Liver (tissue), 9 donors: ENCODE data around the gene JAKMIP1. TPM values are rescaled to one million over a fixed set of nuclear protein-coding genes. Genes with fewer than 3 reads are reported as not detected.

Experiments
- DNase-seq: peaks from one replicate; pipeline ENCODE4 v3.0.0-alpha.2; 2017; ENCODE audit warnings: low spot score
- H3K27ac ChIP-seq, 2 donors: one replicate each; pipeline ENCODE4 v1.7.0; 2013; ENCODE audit warnings: inconsistent platforms in 2 of 2, low read length in 2 of 2, control low read depth in 1 of 2, low read depth in 1 of 2, mild to moderate bottlenecking in 1 of 2
- H3K27me3 ChIP-seq, 4 donors: one replicate each; pipeline versions ENCODE4 v1.6.1 to v1.7.0; 2013; ENCODE audit warnings: low read length in 3 of 4, inconsistent platforms in 1 of 4, mild to moderate bottlenecking in 1 of 4, moderate library complexity in 1 of 4; ENCODE audit not compliant: control insufficient read depth in 4 of 4, insufficient read depth in 4 of 4
- H3K36me3 ChIP-seq, 4 donors: one replicate each; pipeline versions ENCODE4 v1.6.1 to v1.7.0; 2013; ENCODE audit warnings: low read length in 3 of 4, mild to moderate bottlenecking in 3 of 4, low read depth in 1 of 4, moderate library complexity in 1 of 4; ENCODE audit not compliant: control insufficient read depth in 4 of 4, insufficient read depth in 3 of 4
- H3K4me1 ChIP-seq, 4 donors: one replicate each; pipeline versions ENCODE4 v1.6.1 to v1.7.0; 2013; ENCODE audit warnings: low read length in 3 of 4, mild to moderate bottlenecking in 3 of 4, moderate library complexity in 1 of 4; ENCODE audit not compliant: control insufficient read depth in 4 of 4, insufficient read depth in 4 of 4
- H3K4me3 ChIP-seq, 3 donors: one replicate each; pipeline versions ENCODE4 v1.6.1 to v1.7.0; 2013; ENCODE audit warnings: low read length in 3 of 3, control low read depth in 1 of 3, low read depth in 1 of 3, mild to moderate bottlenecking in 1 of 3
- H3K9ac ChIP-seq, 2 donors: one replicate each; pipeline ENCODE4 v1.7.0; 2013; ENCODE audit warnings: low read length in 2 of 2, mild to moderate bottlenecking in 2 of 2, moderate library complexity in 2 of 2, control low read depth in 1 of 2, low read depth in 1 of 2
- H3K9me3 ChIP-seq, 4 donors: one replicate each; pipeline versions ENCODE4 v1.6.1 to v1.7.0; 2013; ENCODE audit warnings: low read length in 3 of 4; ENCODE audit not compliant: control insufficient read depth in 4 of 4
- EGR1 ChIP-seq, 2 donors: IDR thresholded peaks; 2 replicates each; pipeline ENCODE4 v1.6.1; 2016 to 2018; ENCODE audit warnings: antibody characterized with exemption in 2 of 2, low read depth in 2 of 2
- FOXA1 ChIP-seq: IDR thresholded peaks from 2 replicates; pipeline ENCODE4 v1.6.1; 2016; ENCODE audit warnings: antibody characterized with exemption
- FOXA2 ChIP-seq: IDR thresholded peaks from 2 replicates; pipeline ENCODE4 v1.6.1; 2016; ENCODE audit warnings: antibody characterized with exemption
- GABPA ChIP-seq, 2 donors: IDR thresholded peaks in 1 of 2; conservative IDR thresholded peaks in 1 of 2; 2 replicates each; pipeline ENCODE4 v1.6.1; 2016; ENCODE audit warnings: antibody characterized with exemption in 2 of 2, mild to moderate bottlenecking in 1 of 2, moderate library complexity in 1 of 2
- HNF4A ChIP-seq, 2 donors: conservative IDR thresholded peaks; 2 replicates each; pipeline ENCODE4 v1.6.1; 2016; ENCODE audit warnings: antibody characterized with exemption in 2 of 2, mild to moderate bottlenecking in 2 of 2
- JUND ChIP-seq, 2 donors: IDR thresholded peaks; 2 replicates each; pipeline ENCODE4 v1.6.1; 2016; ENCODE audit warnings: antibody characterized with exemption in 2 of 2
- NR2F2 ChIP-seq: IDR thresholded peaks from 2 replicates; pipeline ENCODE4 v1.6.1; 2016; ENCODE audit warnings: antibody characterized with exemption
- RAD21 ChIP-seq, 2 donors: IDR thresholded peaks; 2 replicates each; pipeline ENCODE4 v1.6.1; 2016; ENCODE audit warnings: antibody characterized with exemption in 2 of 2, mild to moderate bottlenecking in 2 of 2
- RXRA ChIP-seq, 2 donors: IDR thresholded peaks; 2 replicates each; pipeline ENCODE4 v1.6.1; 2017 to 2018; ENCODE audit warnings: antibody characterized with exemption in 2 of 2, mild to moderate bottlenecking in 1 of 2
- SP1 ChIP-seq: IDR thresholded peaks from 2 replicates; pipeline ENCODE4 v1.6.1; 2018; ENCODE audit warnings: antibody characterized with exemption, mild to moderate bottlenecking
- WGBS: extraction: QIAGEN DNeasy Blood & Tissue Kit; methylation state at CpG from one replicate; pipeline ENCODE4 v1.1.7; 2013; 5-methylcytosine and 5-hydroxymethylcytosine counted together
- polyA plus RNA-seq, 2 donors: library from polyadenylated mRNA; stranded (reverse) in 1 of 2; unstranded in 1 of 2; fragments of 200-250 nt in 1 of 2; fragments of >200 nt in 1 of 2; fragmentation: Nextera tagmentation in 1 of 2; extraction: Ambion mirVana in 1 of 2; gene quantifications; one replicate each; pipeline versions ENCODE4 v1.2.1 to v1.2.3, GENCODE V29; 2013 to 2015
- total RNA-seq, 2 donors: library from RNA; depleted of rRNA; stranded (reverse); fragments of >200 nt; gene quantifications; one replicate each; pipeline ENCODE4 v1.2.3, GENCODE V29; 2014
- TF ChIP-seq, protein P1 (sequence below): IDR thresholded peaks from 2 replicates; pipeline ENCODE4 v1.6.1; 2016; ENCODE audit warnings: antibody characterized with exemption
- TF ChIP-seq, protein P2 (sequence below): fragments of 150-350 bp; IDR thresholded peaks from 2 replicates; pipeline ENCODE4 v1.5.1; 2017; ENCODE audit warnings: improper control_type of control experiment, low read depth, low read length; ENCODE audit not compliant: missing input control
- TF ChIP-seq, protein P3 (sequence below): IDR thresholded peaks from 2 replicates; pipeline ENCODE4 v1.6.1; 2016; ENCODE audit warnings: antibody characterized with exemption
- TF ChIP-seq, protein P4 (sequence below): IDR thresholded peaks from 2 replicates; pipeline ENCODE4 v1.6.1; 2016; ENCODE audit warnings: antibody characterized with exemption
- donor health status: healthy.
- donor health status: healthy.
- donor health status: healthy.
- donor health status: healthy.
- donor health status: healthy.

JAKMIP1 gene
- total and polyA plus RNA-seq, 4 donors, result 0.08 to 0.50 TPM; not detected in 2

DNA sequence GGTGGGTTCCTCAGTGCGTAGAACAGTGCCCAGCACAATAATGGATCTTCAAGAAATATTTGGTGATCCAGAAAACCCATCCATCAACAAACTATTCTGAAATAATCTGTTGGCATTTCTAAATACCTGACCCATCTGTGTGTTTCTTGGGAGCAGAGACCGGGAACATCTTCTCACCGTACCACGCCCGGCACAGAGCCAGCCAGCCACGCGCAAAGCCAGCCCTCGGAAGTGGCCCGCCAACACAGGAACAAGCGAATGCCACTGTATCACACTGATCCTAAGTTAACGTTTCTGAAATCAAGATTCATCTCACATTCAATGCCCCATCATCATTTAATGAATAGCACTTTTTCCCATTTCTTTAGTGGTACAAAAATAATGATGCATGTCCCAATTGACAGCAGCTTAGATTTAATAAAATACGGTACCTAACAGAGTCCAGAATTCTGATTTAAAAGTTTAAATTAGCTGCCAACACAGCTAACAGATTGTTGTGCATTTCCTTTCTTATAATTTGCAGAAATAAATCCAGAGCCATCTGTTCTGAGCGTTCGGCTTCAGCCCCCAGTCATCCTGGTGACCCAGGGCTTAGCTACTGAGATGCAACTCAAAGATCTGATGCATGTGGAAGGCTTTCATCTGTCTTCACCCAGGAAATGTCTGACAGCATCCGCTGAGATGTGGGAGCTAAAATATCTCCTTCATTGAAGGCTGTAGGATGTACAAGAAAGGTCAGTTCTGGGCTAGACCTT is 44.2 kb downstream of the JAKMIP1 start:
- H3K4me1 ChIP-seq, result no peaks in the 10 kb centered on the region
- H3K27ac ChIP-seq, result no peak overlapping the region
- no peak overlapping the region for H3K9ac ChIP-seq
- H3K4me3 ChIP-seq, result no peak overlapping the region
- H3K27me3 ChIP-seq, result peaks cover 0 to 2% (median 0%) of the 10 kb centered on the region in 4 donors
- no peaks in the 10 kb centered on the region for H3K9me3 ChIP-seq
- H3K36me3 ChIP-seq, result no peaks in the 10 kb centered on the region
- DNase-seq, result no peak
- 89% methylated on average over 15 of the region's 15 CpGs for WGBS
- TF ChIP-seq SP1, result no peak
- TF ChIP-seq NR2F2, result no peak
- TF ChIP-seq RAD21 (IDR thresholded peaks at IDR 0.05), result no peak
- TF ChIP-seq, protein P1, sequence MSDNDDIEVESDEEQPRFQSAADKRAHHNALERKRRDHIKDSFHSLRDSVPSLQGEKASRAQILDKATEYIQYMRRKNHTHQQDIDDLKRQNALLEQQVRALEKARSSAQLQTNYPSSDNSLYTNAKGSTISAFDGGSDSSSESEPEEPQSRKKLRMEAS, result no peak
- TF ChIP-seq FOXA2, result no peak
- no peak for TF ChIP-seq JUND (IDR thresholded peaks at IDR 0.05)

DNA sequence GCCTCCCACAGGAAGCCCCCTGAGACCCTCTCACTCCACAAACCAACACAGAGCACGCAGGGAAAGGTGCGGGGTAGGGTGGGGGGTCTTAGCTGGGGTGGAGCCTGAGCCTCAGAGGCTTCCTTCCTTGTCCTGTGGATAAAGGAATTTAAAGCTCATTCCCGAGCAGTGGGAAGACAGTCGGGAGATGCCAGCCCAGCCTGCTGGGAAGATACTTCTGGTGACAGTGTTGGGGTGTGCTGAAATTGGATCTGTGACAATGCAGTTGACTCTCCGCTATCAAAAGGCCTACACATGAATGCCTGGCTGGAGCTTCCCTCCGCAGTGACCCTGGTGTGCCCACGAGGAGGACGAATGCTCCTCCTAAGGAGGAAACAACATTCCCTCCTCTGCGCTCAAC is 45.5 kb downstream of the JAKMIP1 start:
- Histone ChIP-seq H3K27ac (no peak overlapping the region), H3K9ac (no peak overlapping the region), H3K9me3 (no peaks in the 10 kb centered on the region), H3K4me1 (no peaks in the 10 kb centered on the region), H3K4me3 (no peak overlapping the region), H3K36me3 (no peaks in the 10 kb centered on the region), H3K27me3 (peaks cover 0 to 2% (median 0%) of the 10 kb centered on the region in 4 donors)
- no peak for DNase-seq
- TF ChIP-seq GABPA (IDR thresholded peaks at IDR 0.05 in 1 of 2, conservative IDR thresholded peaks at IDR 0.05 in 1 of 2) (no peak), FOXA2 (no peak), FOXA1 (no peak), JUND (IDR thresholded peaks at IDR 0.05) (no peak), RAD21 (IDR thresholded peaks at IDR 0.05) (no peak), HNF4A (conservative IDR thresholded peaks at IDR 0.05) (no peak), SP1 (no peak), EGR1 (IDR thresholded peaks at IDR 0.05; ENCODE audit: low read depth in 2 of 2) (no peak), NR2F2 (no peak), RXRA (IDR thresholded peaks at IDR 0.05) (no peak)
- TF ChIP-seq, protein P2, sequence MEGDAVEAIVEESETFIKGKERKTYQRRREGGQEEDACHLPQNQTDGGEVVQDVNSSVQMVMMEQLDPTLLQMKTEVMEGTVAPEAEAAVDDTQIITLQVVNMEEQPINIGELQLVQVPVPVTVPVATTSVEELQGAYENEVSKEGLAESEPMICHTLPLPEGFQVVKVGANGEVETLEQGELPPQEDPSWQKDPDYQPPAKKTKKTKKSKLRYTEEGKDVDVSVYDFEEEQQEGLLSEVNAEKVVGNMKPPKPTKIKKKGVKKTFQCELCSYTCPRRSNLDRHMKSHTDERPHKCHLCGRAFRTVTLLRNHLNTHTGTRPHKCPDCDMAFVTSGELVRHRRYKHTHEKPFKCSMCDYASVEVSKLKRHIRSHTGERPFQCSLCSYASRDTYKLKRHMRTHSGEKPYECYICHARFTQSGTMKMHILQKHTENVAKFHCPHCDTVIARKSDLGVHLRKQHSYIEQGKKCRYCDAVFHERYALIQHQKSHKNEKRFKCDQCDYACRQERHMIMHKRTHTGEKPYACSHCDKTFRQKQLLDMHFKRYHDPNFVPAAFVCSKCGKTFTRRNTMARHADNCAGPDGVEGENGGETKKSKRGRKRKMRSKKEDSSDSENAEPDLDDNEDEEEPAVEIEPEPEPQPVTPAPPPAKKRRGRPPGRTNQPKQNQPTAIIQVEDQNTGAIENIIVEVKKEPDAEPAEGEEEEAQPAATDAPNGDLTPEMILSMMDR, result no peak
- TF ChIP-seq, protein P1, result no peak
- TF ChIP-seq, protein P3, sequence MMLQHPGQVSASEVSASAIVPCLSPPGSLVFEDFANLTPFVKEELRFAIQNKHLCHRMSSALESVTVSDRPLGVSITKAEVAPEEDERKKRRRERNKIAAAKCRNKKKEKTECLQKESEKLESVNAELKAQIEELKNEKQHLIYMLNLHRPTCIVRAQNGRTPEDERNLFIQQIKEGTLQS, result no peak
- TF ChIP-seq, protein P4, sequence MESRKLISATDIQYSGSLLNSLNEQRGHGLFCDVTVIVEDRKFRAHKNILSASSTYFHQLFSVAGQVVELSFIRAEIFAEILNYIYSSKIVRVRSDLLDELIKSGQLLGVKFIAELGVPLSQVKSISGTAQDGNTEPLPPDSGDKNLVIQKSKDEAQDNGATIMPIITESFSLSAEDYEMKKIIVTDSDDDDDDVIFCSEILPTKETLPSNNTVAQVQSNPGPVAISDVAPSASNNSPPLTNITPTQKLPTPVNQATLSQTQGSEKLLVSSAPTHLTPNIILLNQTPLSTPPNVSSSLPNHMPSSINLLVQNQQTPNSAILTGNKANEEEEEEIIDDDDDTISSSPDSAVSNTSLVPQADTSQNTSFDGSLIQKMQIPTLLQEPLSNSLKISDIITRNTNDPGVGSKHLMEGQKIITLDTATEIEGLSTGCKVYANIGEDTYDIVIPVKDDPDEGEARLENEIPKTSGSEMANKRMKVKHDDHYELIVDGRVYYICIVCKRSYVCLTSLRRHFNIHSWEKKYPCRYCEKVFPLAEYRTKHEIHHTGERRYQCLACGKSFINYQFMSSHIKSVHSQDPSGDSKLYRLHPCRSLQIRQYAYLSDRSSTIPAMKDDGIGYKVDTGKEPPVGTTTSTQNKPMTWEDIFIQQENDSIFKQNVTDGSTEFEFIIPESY, result no peak
- 50% methylated on average over 9 of the region's 9 CpGs for WGBS
